ENCODE measurements around the gene CTNNBIP1.

Gene CTNNBIP1

DNA sequence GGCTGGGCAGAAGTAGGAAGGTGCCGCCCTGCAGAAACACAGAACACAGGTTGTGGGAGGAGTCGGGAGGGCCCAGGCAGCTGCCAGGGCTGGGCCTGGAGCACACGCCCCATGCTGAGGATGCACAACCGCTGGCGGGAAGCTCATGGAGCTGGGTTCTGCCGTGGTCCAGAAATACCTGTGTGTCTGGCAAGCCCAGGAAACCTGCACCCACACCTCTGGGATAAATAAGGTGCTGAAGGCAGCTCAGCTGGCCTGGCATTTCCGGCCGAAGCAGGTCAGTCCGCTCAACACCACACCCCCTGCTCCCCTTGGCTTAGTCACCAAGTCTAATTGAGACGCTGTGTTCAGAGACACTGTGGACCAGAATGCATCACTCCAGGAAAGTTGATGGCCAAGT lies 32.1 kb downstream of the CTNNBIP1 start:
- DNase-seq (ENCODE audit: low read depth in 2 of 2) = no peak

DNA sequence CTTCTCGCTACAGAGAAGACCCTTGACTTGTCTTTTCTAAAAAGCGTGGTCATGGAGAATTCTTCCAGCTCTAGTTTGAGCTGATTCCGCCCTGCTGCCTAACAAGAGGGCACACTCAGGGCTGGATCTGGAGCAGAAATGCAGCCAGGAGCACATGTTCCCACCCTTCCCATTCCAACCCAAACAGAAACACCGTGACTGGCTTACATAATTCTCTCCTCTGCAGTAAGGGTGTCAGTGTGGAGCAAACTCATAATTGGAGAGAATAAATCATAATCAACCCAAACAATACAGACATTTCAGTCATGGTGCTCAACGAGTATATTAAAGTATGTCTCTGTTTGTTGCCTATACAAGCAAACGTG lies 34.5 kb downstream of the CTNNBIP1 start:
- DNase-seq (ENCODE audit: low read depth in 2 of 2) = no peak

DNA sequence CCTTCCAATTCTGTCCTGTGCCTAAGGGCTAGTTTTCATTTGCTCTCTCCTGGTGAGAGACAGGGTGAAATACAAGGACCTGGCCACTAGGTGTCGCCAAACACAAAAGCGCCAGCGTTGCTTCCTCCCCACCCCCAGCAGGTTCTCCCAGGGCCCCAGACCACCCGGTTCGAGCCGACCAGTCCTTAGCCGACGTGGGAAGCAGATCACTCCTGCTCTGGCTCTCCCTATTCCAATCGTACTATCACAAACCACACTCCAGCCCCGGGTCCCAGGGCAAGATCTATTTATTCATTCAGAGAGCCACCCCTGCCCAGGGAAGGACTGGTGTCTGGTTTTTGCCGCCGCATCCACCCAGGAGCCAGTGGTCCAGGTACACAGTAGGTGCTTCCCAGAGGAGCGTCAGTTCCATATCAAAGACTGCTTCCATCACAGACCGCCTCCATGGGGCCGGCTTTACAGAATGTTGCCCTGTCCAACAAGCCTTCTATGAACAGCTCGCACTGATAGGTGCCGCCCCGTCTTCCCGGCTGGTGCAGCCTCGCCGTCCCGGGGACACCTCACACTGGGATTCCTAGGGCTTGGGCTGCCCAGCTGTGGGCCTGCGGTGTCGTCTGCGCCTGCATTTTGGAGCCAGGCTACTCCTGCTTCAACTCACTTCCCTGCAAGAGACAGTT lies 35.0 kb downstream of the CTNNBIP1 start:
- peak; percentile 47 to 53 for DNase-seq (ENCODE audit: low read depth in 2 of 2)

DNA sequence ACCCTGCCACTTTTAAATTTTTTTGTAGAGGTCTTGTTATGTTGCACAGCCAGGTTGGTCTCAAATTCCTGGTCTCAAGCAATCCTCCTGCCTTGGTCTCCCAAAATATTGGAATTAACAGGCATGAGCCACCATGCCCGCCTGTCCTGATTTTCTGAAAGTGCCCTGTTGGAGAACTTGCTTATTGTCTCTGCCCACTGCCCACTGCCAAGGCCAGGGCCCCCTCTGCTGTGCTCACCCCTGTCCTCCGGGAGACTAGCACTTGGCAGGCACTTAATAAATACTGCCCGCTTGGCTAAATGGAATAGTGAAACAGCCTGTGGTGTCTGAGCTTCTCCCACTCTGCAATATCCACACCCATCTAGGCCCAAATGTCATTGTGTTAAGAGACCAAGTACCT lies 35.7 kb downstream of the CTNNBIP1 start:
- no peak for DNase-seq (ENCODE audit: low read depth in 2 of 2)

DNA sequence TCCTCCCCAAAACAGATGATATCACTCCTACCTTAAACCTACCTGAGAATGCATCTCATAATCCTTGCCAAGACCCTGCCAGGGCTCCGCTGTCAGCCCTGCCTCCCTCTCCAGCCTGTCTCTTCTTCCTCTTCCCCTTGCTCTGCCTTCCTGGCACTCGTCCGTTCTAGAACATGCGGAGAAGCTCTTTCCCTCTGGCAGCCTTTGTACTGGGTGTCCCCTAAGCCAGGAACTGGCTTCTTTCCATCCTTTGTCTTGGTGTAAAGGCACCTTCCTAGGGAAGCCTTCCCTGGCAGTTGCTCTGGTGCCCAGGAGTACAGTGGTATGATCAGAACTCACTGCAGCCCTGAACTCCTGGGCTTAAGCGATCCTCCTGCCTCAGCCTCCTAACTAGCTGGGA lies 36.1 kb downstream of the CTNNBIP1 start:
- DNase-seq (ENCODE audit: low read depth in 2 of 2) = no peak

DNA sequence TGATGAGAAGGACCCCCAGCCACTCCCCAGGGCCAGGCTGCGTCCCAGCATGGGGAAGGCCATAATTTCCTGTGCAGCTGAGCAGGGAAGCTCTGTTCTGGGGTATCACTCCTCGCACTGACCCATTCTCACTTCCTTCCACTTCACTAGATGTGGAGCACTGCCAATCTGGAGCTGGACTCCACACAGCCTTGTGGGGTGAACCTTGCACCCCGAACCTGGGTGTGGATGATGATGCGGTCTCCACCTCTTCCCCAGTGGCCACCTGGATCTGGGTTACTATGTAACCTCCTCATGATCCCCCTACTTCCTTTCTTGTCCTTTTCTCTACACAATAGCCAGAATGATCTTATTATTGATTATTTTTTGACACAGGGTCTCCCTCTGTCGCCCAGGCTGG lies 36.7 kb downstream of the CTNNBIP1 start:
- DNase-seq (ENCODE audit: low read depth in 2 of 2) = no peak

DNA sequence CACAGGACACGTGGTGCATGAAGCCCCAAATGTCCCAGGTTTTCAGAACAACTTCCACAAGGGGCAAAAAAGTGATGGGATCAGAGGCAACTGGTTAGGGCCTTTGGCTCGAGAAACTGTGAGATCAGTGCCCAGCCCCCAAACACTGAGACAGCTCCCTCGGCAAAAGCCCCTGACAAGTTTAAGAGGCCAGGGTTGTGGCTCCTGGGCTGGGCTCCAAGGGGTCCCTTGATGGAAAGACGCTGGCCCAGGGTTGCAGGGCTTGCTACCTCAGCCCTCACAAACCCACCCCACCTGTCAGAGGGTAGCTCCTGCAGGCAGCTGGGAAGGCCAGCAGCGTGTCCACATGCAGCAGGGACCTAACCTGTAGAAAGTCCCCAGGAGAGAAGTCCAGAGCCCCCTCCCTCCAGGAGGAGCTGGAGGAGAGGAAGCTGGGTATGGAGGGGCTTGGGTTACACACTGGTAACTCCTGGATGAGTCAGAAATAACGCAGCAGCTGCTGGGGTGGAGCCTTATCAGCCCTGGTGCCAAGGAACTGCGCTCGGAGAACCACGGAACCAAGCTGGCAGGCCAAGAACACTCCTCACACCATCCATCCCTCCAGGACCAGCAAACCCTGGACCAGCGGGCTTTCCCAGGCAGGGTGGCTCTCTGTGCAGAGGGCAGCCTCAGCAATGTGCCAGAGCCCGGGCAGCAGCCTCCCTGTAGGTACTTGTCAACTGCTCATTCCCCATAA lies 37.5 kb downstream of the CTNNBIP1 start:
- no peak for DNase-seq (ENCODE audit: low read depth in 2 of 2)

DNA sequence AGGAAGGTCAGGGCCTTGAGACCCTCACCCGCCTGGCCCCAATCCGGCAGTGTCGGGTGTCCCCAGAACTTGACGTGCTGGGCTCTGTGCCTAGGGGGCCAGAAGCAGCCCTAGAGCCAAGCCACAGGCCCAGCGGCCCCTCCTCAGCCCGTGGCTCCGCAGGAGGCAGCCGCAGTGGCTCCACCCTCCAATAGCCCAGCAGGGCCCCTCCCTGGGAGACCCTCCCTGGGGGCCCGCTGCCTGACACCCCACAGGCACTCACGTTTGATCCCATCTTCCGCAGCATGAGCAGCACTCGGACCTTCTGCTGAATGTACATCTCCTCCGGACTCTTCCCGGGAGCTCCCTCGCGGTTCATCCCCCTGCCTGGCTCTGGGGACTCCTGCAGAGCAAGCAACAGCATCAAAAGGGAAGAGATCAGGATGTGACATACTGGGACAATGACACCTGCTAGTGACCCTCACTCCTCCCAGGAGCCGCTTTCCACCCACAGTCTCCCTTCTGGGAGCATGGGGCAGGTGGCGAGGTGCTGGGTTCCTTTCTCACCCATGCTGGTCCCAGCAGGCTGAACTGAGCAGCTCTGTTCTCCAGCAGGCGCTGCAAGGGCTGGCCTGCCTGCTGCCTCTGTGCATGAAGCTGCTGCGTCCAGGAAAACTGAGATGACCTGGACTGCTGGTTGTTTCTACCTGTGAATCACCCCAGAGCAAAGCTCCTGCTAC lies 38.2 kb downstream of the CTNNBIP1 start:
- no peak for DNase-seq (ENCODE audit: low read depth in 2 of 2)

DNA sequence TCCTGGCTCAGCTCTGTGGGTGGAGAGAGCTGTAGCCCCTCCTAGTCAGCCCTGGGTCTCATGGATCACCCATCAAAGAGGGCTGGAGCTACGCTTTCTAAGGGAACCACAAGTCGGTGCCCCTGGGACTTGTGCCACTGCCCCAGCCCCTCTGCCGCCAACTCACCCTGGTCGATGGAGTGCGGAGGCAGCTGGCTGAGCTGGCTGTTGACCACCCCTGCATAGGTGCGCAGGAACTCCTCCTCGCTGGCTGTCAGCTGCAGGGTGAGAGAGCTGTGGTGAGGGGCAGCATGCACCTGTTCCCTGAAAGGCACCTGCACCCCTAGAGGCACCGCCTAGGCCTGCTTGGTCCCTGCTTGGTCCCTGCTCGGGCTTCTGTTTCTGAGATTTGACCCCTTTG lies 39.0 kb downstream of the CTNNBIP1 start:
- DNase-seq (ENCODE audit: low read depth in 2 of 2) = no peak

DNA sequence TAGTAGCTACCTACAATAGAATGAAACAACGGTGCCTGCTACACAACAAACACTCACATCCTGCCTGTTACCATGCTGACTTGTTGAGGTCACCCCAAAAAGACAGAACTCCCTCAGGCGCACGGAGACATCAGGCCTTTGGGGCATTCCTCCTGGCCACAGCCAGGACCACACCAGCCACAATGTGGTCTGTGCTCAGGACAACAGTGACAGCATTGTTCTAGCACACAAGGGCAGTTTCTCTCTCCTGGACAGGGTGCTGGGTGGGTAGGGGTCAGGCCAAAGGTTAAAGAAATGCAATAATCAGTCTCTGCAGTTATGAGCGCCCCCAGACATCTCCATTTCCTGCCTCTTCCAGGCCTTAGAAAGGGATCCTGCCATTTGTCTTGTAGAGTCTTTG lies 39.5 kb downstream of the CTNNBIP1 start:
- DNase-seq (ENCODE audit: low read depth in 2 of 2) = no peak

DNA sequence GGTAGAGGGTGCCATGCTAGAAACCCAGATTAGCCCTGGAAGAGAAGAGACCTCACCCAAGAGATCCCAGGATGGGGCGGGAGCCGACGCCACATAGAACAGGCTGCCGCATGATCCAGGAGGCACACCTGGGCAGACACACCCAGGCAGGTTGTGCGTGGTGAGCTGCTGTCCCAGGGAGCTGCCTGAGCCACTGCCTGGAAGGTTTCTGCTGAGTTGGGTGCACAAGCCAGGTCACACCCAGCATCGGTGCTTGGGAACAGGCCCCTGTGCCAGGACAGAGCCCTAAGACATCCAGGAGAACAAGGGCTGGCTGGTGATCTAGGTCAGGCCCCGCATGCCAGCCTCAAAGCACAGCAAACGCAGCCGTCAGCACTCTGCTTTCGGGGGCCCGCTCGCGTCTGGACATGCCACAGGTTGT lies 40.2 kb downstream of the CTNNBIP1 start:
- no peak for DNase-seq (ENCODE audit: low read depth in 2 of 2)

DNA sequence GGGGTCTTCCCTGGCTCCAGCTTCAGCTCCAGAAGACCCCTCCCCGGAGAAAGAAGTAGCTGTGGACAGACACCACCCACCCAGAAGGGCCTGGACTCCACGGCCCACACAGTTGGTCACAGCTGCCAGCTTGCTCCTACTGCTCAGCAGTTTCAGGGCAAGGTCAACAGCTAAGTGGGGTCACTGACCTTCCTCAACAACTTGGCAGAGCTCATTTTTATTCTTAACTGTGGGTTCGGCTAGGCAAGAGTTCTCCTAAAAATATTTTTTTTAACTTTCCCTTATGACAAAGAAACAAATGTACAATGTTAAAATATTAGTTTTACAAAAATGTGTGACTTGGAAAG lies 41.9 kb downstream of the CTNNBIP1 start:
- no peak for DNase-seq (ENCODE audit: low read depth in 2 of 2)

DNA sequence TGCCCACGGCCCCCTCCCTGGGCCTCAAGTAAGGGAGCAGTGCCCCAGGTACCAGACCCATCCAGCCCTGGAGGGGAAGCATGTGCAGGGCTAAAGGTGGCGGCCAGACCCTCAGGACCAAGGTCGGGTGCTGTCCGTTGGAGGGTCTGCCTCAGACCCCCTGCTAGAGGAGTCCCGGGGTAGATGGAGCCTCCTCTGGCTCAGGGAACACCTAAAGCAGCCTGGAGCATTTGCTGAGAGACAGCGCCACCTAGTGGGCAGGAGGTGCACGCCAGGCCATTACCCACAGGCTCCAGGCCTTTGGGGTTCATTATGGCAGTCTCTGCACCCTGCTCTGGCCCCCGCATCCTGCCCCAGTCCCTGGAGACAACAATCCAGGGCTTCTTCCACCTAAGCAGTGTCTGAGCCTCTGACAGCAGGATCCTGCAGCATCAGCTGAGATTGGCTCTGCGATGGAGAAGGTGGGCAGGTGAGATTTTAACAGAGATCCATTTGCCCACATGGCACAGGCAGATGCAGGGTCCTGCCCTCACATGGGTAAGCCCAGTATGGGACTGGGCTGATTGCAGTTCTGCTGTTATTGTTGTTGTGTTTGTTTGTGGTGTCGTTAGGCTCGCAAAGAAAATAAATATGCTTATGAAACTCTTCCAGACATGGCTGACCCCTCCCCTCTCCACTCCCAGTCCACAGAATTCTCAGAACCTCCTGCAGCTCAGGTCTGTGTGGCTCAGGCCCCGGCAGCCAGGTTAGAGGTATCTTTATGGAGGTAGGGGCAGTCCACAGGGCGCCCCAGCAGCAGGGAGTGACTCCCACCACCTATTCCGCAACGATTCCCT lies 42.4 kb downstream of the CTNNBIP1 start:
- peak; percentile 71 to 75 for DNase-seq (ENCODE audit: low read depth in 2 of 2)

DNA sequence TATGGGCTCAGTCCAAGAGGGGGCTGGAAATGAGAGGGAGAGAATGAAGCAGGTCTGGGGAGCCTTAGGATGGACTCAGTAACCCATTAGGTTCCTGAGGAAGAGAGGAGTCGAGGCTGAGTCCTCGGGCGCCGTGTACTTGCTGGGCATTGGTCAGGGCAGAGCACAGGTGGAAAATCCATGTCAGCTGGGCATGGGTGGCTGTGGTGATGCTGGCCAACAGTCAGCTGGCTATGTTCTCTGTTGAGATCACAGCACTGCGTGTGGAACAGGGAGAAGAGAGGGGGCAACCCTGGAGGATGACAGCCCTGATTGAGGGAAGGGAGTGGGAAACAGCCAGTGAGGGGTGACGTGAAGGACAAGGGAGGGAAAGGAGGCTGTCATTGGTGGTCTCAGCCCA lies 43.2 kb downstream of the CTNNBIP1 start:
- DNase-seq (ENCODE audit: low read depth in 2 of 2) = no peak

DNA sequence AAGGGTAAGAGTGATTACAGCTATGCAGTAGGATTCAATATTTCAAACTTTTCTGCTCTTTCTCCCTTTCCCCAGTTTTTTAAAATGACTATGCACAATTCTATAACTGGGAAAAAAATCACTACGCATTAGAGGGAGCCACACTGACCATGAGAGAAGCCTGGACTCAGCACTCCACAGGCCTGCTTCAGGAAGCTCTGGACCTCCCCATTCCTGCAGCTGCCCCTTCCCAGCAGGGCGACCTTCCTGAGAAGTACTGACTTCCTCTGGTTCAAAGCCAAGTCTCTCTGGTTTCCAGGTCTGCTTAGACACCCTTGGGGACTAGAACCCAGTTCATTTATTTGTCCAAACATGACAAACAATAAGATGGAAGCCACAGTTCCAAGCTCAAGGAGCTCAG lies 44.3 kb downstream of the CTNNBIP1 start:
- no peak for DNase-seq (ENCODE audit: low read depth in 2 of 2)

DNA sequence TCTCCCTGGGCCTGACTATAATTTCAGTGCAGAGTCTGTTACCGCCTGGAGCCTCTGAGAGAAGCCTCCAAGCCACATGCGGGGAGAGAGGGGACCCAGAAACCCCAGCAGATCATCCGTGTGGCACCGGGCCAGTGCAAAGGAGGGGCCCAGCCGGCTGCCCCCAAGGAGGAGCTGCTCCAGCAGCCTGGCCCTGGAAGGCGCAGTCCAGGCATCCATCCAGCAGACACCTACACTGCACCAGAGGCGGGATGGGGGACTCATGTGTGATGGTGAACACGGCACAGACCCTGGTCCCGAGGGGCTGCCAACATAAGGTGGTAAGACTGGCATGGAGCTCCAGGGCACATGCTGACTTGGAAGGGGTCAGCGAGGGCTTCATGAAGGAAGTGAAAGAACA lies 46.7 kb downstream of the CTNNBIP1 start:
- no peak for DNase-seq (ENCODE audit: low read depth in 2 of 2)

DNA sequence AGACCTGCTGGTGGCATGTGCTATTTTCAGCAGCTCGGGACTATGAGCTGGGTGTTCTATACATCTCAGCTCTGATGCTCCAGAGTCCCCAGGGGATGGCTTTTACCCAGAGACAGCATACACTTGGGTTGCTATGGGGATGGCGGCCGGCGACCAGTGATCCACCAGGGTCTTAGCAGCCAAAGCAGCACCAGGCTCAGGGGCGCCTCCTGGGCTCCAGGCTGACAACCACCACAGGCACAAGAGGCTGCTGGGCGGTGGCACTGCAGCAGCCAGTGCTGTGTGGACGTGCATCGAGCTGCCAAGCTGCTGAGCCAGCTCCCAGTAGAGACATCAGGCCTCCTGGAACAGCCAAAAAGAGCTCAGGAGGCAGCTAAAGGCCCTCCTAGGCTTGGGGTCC lies 48.7 kb downstream of the CTNNBIP1 start:
- no peak for DNase-seq (ENCODE audit: low read depth in 2 of 2)

DNA sequence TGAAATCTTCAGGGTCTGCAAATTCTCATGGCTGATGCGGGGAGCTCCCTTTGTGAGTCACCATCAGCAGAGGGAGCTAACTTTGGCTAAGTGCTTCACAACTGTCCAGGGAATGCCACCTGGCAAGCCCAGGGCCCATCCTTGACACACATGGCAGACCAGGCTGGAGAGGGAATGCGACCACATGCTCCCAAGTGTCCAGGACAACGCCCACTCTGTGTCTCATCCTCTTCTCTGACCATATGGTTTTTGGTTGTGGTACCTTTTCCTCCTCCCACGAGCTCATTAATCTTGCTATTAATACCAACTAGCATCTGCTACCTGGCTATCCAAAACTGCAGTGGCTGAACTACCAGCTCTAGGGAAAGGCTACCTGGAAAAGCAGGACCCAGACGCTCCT lies 49.2 kb downstream of the CTNNBIP1 start:
- DNase-seq (ENCODE audit: low read depth in 2 of 2) = no peak

DNA sequence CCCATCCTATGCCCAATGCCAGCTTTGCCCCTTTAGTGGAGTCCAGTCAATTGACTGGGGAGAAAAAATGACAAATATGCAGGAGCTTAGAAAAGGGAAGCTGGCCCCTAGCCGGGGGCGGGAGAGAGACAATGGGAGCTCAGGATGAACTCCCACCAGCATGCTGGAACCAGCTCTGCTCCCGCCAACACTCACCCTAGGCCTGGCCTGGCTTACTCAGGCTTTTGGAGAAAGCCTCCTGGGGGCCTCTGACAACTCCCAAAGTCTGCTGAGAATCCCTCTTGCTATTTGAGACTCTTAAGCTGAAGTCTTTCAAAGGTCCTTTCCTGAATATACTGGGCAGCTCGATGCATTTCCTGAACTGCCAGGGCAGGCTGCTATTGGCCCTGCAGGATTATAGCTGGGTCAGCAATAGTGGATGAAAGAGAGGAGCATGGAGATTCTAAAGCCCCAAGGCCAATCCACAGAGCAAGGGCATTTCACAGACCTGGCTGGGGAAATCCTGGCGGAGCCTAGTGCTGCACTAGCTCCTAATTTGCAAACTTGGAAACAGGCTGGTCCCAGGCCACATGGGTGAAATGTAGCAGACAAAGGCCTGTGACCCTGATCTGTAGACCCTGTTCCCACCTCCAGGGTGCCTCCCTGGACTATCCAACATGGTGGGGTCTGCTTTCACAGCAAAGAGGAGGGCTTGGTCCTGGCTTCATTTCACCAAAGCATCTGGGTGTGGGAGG lies 50.6 kb downstream of the CTNNBIP1 start:
- no peak for DNase-seq (ENCODE audit: low read depth in 2 of 2)

DNA sequence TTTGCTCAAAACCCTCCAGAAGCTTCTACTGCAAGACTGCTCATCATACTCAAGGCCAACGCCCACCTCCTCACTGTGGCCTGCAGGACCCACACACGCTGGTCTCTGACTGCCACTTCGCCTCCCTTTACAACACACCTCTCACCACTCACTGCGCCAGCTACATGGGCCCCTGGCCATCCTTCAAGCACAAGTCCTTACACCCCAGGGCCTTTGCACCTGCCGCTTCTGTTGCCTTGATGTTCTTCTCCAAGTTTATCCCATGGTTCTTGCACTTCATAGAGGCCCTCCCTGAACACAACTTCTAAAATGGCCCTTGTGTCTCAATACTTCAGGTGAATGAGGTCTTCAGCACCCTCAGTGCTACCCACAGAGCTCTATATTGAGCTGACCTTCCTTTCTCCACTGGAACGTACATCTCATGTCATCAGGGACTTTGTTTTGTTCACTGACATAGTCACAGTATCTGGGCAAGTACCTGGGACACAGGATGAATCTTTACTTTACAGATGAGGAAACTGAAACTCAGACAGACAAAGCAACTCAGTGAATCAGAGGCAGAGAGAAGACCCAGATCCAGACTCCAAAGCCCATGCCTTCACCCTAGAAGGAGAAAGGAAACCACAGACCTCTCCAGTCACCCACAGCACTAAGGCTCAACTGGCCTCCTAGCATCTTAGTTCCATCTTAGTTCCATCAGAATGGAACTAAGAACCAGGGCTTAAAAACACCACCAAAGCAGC lies 51.6 kb downstream of the CTNNBIP1 start:
- DNase-seq (ENCODE audit: low read depth in 2 of 2) = no peak

DNA sequence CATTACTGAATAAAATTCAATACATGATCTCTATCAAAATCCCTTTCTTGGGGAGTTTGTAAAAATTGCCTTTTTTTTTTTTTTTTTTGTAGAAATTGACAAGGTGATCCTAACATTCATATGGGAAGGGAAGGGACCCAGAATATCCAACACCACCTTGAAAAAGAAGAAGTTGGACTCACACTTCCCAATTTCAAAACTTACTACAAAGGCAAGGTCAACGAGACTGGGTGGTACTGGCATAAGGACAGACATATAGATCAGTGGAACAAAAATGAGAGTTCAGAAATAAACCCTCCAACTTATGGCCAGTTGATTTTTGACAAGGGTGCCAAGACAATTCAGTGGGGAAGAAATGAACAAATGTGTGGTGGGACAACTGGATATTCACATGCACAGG lies 54.9 kb downstream of the CTNNBIP1 start:
- no peak for DNase-seq (ENCODE audit: low read depth in 2 of 2)
